T-helper 17 cell (primary cell): ENCODE measurements around the gene CCDC89. TPM values are rescaled to one million over a fixed set of nuclear protein-coding genes. Genes with fewer than 3 reads are reported as not detected.
"Not testable (repeated sequence)": the region's sequence is repeated elsewhere in the genome, so short reads cannot be mapped to it uniquely, and the experiment has no call there.

ENCODE experiments used
- ATAC-seq: fragments of 150-1000 bp; cut with Tn5 transposase; 2 replicates; pipeline ENCODE4 v1.10.0; 2021; ENCODE audit warnings: mild to moderate bottlenecking, moderate library complexity
- DNase-seq, 3 donors: peaks; one replicate each; pipeline versions ENCODE4 v3.0.0 to v3.0.0-alpha.2; 2020 to 2021
- H3K9me3 ChIP-seq: one replicate; pipeline ENCODE4 v1.7.0; 2013; ENCODE audit warnings: low read length, mild to moderate bottlenecking; ENCODE audit not compliant: control insufficient read depth, poor library complexity, severe bottlenecking
- H3K27ac Mint-ChIP-seq: one replicate; pipeline ENCODE4 v1.8.0; 2022; ENCODE audit warnings: mild to moderate bottlenecking, moderate library complexity, mixed read lengths
- H3K27me3 Mint-ChIP-seq: one replicate; pipeline ENCODE4 v1.8.0; 2022; ENCODE audit warnings: mixed read lengths
- H3K36me3 Mint-ChIP-seq: one replicate; pipeline ENCODE4 v1.8.0; 2022; ENCODE audit warnings: low read depth, mixed read lengths
- H3K4me1 Mint-ChIP-seq: one replicate; pipeline ENCODE4 v1.8.0; 2022; ENCODE audit warnings: mild to moderate bottlenecking, mixed read lengths
- H3K4me3 Mint-ChIP-seq: one replicate; pipeline ENCODE4 v1.8.0; 2022; ENCODE audit warnings: mild to moderate bottlenecking, moderate library complexity, mixed read lengths
- total RNA-seq, 4 donors: library from RNA in 2 of 4; stranded (reverse) in 2 of 4; gene quantifications; one replicate each; pipeline ENCODE4 v1.2.3 and lab custom pipeline; 2022 to 2026

The CCDC89 gene
- total RNA-seq, 2 donors from 2014 or later, result 0.27 to 0.47 TPM

GRCh38 chr11:85673393-85673792 lies 12.6 kb downstream of the CCDC89 start:
- no peak overlapping the region for H3K27ac Mint-ChIP-seq
- DNase-seq (no peak), ATAC-seq (no peak)
- no peaks in the 10 kb centered on the region for H3K4me1 Mint-ChIP-seq
- peaks cover 9% of the 10 kb centered on the region for H3K27me3 Mint-ChIP-seq
- H3K4me3 Mint-ChIP-seq, result no peak overlapping the region
- H3K36me3 Mint-ChIP-seq, result no peaks in the 10 kb centered on the region
- H3K9me3 ChIP-seq, result no peaks in the 10 kb centered on the region

GRCh38 chr11:85672105-85672902 lies 13.7 kb downstream of the CCDC89 start:
- no peak for ATAC-seq
- no peak overlapping the region for H3K4me3 Mint-ChIP-seq
- H3K27ac Mint-ChIP-seq, result no peak overlapping the region
- H3K36me3 Mint-ChIP-seq, result no peaks in the 10 kb centered on the region
- peaks cover 9% of the 10 kb centered on the region for H3K27me3 Mint-ChIP-seq
- H3K9me3 ChIP-seq, result no peaks in the 10 kb centered on the region
- DNase-seq, result no peak
- no peaks in the 10 kb centered on the region for H3K4me1 Mint-ChIP-seq

- not testable (repeated sequence) for ATAC-seq, DNase-seq, H3K9me3 ChIP-seq, H3K27ac Mint-ChIP-seq, H3K4me3 Mint-ChIP-seq, H3K36me3 Mint-ChIP-seq, H3K4me1 Mint-ChIP-seq, H3K27me3 Mint-ChIP-seq
Measured at GRCh38 chr11:85670949-85671663, 14.9 kb downstream of the CCDC89 start.

- DNase-seq (no peak), ATAC-seq (no peak)
- no peaks in the 10 kb centered on the region for H3K9me3 ChIP-seq
- H3K27me3 Mint-ChIP-seq, result peaks cover 9% of the 10 kb centered on the region
- H3K36me3 Mint-ChIP-seq, result peaks cover 3% of the 10 kb centered on the region
- H3K27ac Mint-ChIP-seq, result no peak overlapping the region
- peaks cover 14% of the 10 kb centered on the region for H3K4me1 Mint-ChIP-seq
- no peak overlapping the region for H3K4me3 Mint-ChIP-seq
Measured at GRCh38 chr11:85668157-85668556, 17.8 kb downstream of the CCDC89 start.

GRCh38 chr11:85666687-85667086 lies 19.3 kb downstream of the CCDC89 start:
- peaks cover 19% of the 10 kb centered on the region for H3K4me1 Mint-ChIP-seq
- H3K36me3 Mint-ChIP-seq, result peaks cover 3% of the 10 kb centered on the region
- H3K27ac Mint-ChIP-seq, result no peak overlapping the region
- peaks cover 9% of the 10 kb centered on the region for H3K27me3 Mint-ChIP-seq
- DNase-seq (no peak), ATAC-seq (no peak)
- no peak overlapping the region for H3K4me3 Mint-ChIP-seq
- H3K9me3 ChIP-seq, result no peaks in the 10 kb centered on the region

- H3K27ac Mint-ChIP-seq, result peak overlapping the region; percentile 100
- peaks cover 3% of the 10 kb centered on the region for H3K36me3 Mint-ChIP-seq
- H3K4me3 Mint-ChIP-seq, result peak overlapping the region; percentile 33
- no peaks in the 10 kb centered on the region for H3K9me3 ChIP-seq
- H3K4me1 Mint-ChIP-seq, result peaks cover 24% of the 10 kb centered on the region
- DNase-seq (no peak), ATAC-seq (no peak)
- H3K27me3 Mint-ChIP-seq, result peaks cover 4% of the 10 kb centered on the region
Measured at GRCh38 chr11:85665733-85666132, 20.3 kb downstream of the CCDC89 start.

GRCh38 chr11:85664615-85665481 lies 21.1 kb downstream of the CCDC89 start, which contains the start of gene CREBZF:
TSS of gene CREBZF (minus strand) at chr11:85665129. CDS start at chr11:85664875, 254 bp downstream.
- Mint-ChIP-seq H3K4me3 (peak within 1 kb of the TSS; percentile 100), H3K4me1 (peaks cover 30% of the 10 kb centered on the region), H3K36me3 (peaks cover 3% of the 10 kb centered on the region), H3K27ac (peak within 1 kb of the TSS; percentile 100), H3K27me3 (no peaks in the 10 kb centered on the region)
- ATAC-seq, result peak; percentile 70
- peak; percentile 79 to 83 (median 82) for DNase-seq
- no peaks in the 10 kb centered on the region for H3K9me3 ChIP-seq

GRCh38 chr11:85663753-85664614 lies 22.0 kb downstream of the CCDC89 start:
- Mint-ChIP-seq H3K4me3 (peak overlapping the region; percentile 100), H3K36me3 (peaks cover 3% of the 10 kb centered on the region), H3K27ac (peak overlapping the region; percentile 100), H3K4me1 (peaks cover 34% of the 10 kb centered on the region), H3K27me3 (no peaks in the 10 kb centered on the region)
- DNase-seq (peak; percentile 81 to 88 (median 86)), ATAC-seq (peak; percentile 87)
- no peaks in the 10 kb centered on the region for H3K9me3 ChIP-seq

- H3K36me3 Mint-ChIP-seq, result peaks cover 3% of the 10 kb centered on the region
- peak overlapping the region; percentile 100 for H3K4me3 Mint-ChIP-seq
- H3K27me3 Mint-ChIP-seq, result no peaks in the 10 kb centered on the region
- peaks cover 34% of the 10 kb centered on the region for H3K4me1 Mint-ChIP-seq
- DNase-seq (no peak), ATAC-seq (peak; percentile 27)
- peak overlapping the region; percentile 100 for H3K27ac Mint-ChIP-seq
- H3K9me3 ChIP-seq, result no peaks in the 10 kb centered on the region
Measured at GRCh38 chr11:85663080-85663752, 22.8 kb downstream of the CCDC89 start.

GRCh38 chr11:85661972-85662664 lies 23.9 kb downstream of the CCDC89 start:
- peaks cover 34% of the 10 kb centered on the region for H3K4me1 Mint-ChIP-seq
- peak overlapping the region; percentile 100 for H3K27ac Mint-ChIP-seq
- H3K27me3 Mint-ChIP-seq, result no peaks in the 10 kb centered on the region
- no peaks in the 10 kb centered on the region for H3K9me3 ChIP-seq
- H3K4me3 Mint-ChIP-seq, result peak overlapping the region; percentile 56
- peaks cover 3% of the 10 kb centered on the region for H3K36me3 Mint-ChIP-seq
- ATAC-seq (no peak), DNase-seq (no peak)

GRCh38 chr11:85658180-85658579 lies 27.8 kb downstream of the CCDC89 start:
- H3K36me3 Mint-ChIP-seq, result no peaks in the 10 kb centered on the region
- no peaks in the 10 kb centered on the region for H3K27me3 Mint-ChIP-seq
- ATAC-seq (no peak), DNase-seq (no peak)
- no peak overlapping the region for H3K4me3 Mint-ChIP-seq
- peaks cover 26% of the 10 kb centered on the region for H3K4me1 Mint-ChIP-seq
- H3K9me3 ChIP-seq, result no peaks in the 10 kb centered on the region
- peak overlapping the region; percentile 86 for H3K27ac Mint-ChIP-seq
